ENCODE measurements around the gene TRPC4AP. TPM values are rescaled to one million over a fixed set of nuclear protein-coding genes. Genes with fewer than 3 reads are reported as not detected.
A peak's percentile ranks its signal among the peaks of the same experiment; 100 is the strongest.

The TRPC4AP gene
- total RNA-seq, 2 experiments from 2014 or later = 31.9 to 38.8 TPM

DNA sequence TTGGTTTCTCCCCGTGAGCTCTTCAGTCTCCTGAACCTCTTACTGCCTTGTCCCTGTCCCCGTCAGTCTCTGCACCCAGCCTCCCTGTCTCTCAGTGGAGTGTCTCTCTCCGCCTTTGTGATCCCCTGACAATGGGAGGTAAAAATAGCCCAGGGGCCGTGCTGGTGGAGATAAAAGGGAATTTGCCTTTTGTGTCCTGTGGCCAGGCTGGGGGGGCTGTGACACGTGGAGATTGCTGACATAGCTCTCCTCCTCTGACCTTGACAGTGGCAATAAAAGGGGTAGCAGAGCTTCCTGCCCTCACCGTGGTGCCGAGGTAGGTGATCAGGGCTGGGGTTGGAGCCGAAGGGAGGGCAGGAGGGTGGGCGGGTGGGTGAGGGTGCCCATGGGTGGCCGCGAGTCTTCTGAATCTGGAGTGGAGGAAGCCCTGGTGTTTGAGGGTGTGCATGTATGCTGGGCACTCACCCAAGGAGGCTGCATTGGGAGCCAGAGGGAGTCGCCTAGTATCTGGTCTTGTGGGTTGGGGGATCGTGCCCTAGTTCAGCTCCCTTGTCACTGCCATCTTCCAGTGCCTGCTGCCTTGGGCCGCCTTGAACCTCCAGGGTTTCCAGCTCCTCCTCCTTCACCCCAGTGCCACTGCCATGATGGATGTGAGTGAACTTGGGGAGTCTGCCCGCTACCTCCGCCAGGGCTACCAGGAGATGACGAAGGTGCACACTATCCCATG, 115.1 kb downstream of the TRPC4AP start:
- Histone ChIP-seq H3K9me2 (ENCODE audit: insufficient read depth, low read length) (no peaks in the 10 kb centered on the region), H3K4me3 (ENCODE audit: low read depth, low read length, poor library complexity, severe bottlenecking) (no peak overlapping the region), H4K20me1 (ENCODE audit: insufficient read depth, low read length) (no peaks in the 10 kb centered on the region), H3K27ac (ENCODE audit: low read depth, low read length, poor library complexity, severe bottlenecking) (no peak overlapping the region), H3K36me3 (ENCODE audit: insufficient read depth, low read length) (no peaks in the 10 kb centered on the region), H3K4me1 (ENCODE audit: insufficient read depth, low read length, poor library complexity, severe bottlenecking) (peaks cover 18% of the 10 kb centered on the region), H3K79me2 (ENCODE audit: insufficient read depth, low read depth, low read length) (no peaks in the 10 kb centered on the region), H3K4me2 (ENCODE audit: low read length) (no peak overlapping the region), H2AFZ (ENCODE audit: low read length) (no peak overlapping the region), H3K9me3 (ENCODE audit: low read length) (no peaks in the 10 kb centered on the region)
- intact Hi-C loops (cut with micrococcal nuclease; ENCODE audit: unreplicated experiment) = no loop called here
- TF ChIP-seq CTCF (conservative IDR thresholded peaks at IDR 0.05; ENCODE audit: low read length) = no peak
- no peak for TF ChIP-seq EZH2phosphoT487 (IDR thresholded peaks at IDR 0.05; ENCODE audit: borderline replicate concordance, low read depth, low read length)
- CTCF ChIA-PET (ENCODE audit: unreplicated experiment) = no interaction called here
- BruUV-seq (replicated peaks) = no TSS peak
- POLR2A ChIA-PET = no interaction called here
- no peak for DNase-seq (ENCODE audit: low spot score)

GRCh38 chr20:34976286-34976685, 116.3 kb downstream of the TRPC4AP start:
- Histone ChIP-seq H3K9me2 (ENCODE audit: insufficient read depth, low read length) (no peaks in the 10 kb centered on the region), H3K4me1 (ENCODE audit: insufficient read depth, low read length, poor library complexity, severe bottlenecking) (peaks cover 18% of the 10 kb centered on the region), H3K4me2 (ENCODE audit: low read length) (peak overlapping the region; percentile 21), H3K9me3 (ENCODE audit: low read length) (no peaks in the 10 kb centered on the region), H3K4me3 (ENCODE audit: low read depth, low read length, poor library complexity, severe bottlenecking) (no peak overlapping the region), H3K79me2 (ENCODE audit: insufficient read depth, low read depth, low read length) (no peaks in the 10 kb centered on the region), H3K36me3 (ENCODE audit: insufficient read depth, low read length) (no peaks in the 10 kb centered on the region), H3K27ac (ENCODE audit: low read depth, low read length, poor library complexity, severe bottlenecking) (no peak overlapping the region), H4K20me1 (ENCODE audit: insufficient read depth, low read length) (no peaks in the 10 kb centered on the region), H2AFZ (ENCODE audit: low read length) (peak overlapping the region; percentile 3; the same call in 1 of the 2 replicates)
- intact Hi-C loops (cut with micrococcal nuclease; ENCODE audit: unreplicated experiment) = no loop called here
- TF ChIP-seq EZH2phosphoT487 (IDR thresholded peaks at IDR 0.05; ENCODE audit: borderline replicate concordance, low read depth, low read length) (no peak), CTCF (conservative IDR thresholded peaks at IDR 0.05; ENCODE audit: low read length) (no peak)
- ChIA-PET CTCF (ENCODE audit: unreplicated experiment) (no interaction called here), POLR2A (interaction anchor here (0.6 kb wide), 1 partner anchor 208 kb away, joined by 5 read pairs; no protein-coding TSS in a partner anchor)
- DNase-seq (ENCODE audit: low spot score) = no peak
- BruUV-seq (replicated peaks) = no TSS peak

DNA sequence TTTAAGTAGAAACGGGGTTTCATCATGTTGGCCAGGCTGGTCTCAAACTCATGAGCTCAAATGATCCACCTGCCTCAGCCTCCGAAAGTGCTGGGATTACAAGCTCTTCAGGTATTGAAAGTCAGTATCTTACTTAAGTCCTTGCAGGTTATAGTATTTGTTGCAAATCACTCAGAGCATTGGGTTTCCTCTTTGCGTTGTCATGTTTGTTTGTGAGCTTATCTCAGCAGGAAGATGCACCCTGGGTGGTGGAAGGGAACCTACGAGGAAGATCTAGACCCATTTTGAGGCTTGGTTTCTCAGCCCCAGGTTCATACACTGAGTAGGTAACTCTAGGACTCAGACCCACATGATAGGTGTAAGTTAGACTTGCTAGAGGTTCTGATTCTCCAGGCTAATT, 118.4 kb downstream of the TRPC4AP start:
- Histone ChIP-seq H2AFZ (ENCODE audit: low read length) (no peak overlapping the region), H3K9me2 (ENCODE audit: insufficient read depth, low read length) (no peaks in the 10 kb centered on the region), H4K20me1 (ENCODE audit: insufficient read depth, low read length) (no peaks in the 10 kb centered on the region), H3K4me3 (ENCODE audit: low read depth, low read length, poor library complexity, severe bottlenecking) (no peak overlapping the region), H3K4me1 (ENCODE audit: insufficient read depth, low read length, poor library complexity, severe bottlenecking) (peaks cover 18% of the 10 kb centered on the region), H3K36me3 (ENCODE audit: insufficient read depth, low read length) (no peaks in the 10 kb centered on the region), H3K79me2 (ENCODE audit: insufficient read depth, low read depth, low read length) (no peaks in the 10 kb centered on the region), H3K4me2 (ENCODE audit: low read length) (no peak overlapping the region), H3K9me3 (ENCODE audit: low read length) (no peaks in the 10 kb centered on the region), H3K27ac (ENCODE audit: low read depth, low read length, poor library complexity, severe bottlenecking) (no peak overlapping the region)
- intact Hi-C loops (cut with micrococcal nuclease; ENCODE audit: unreplicated experiment) = no loop called here
- TF ChIP-seq CTCF (conservative IDR thresholded peaks at IDR 0.05; ENCODE audit: low read length) (no peak), EZH2phosphoT487 (IDR thresholded peaks at IDR 0.05; ENCODE audit: borderline replicate concordance, low read depth, low read length) (no peak)
- DNase-seq (ENCODE audit: low spot score) = no peak
- CTCF ChIA-PET (ENCODE audit: unreplicated experiment) = no interaction called here
- BruUV-seq (replicated peaks) = no TSS peak
- POLR2A ChIA-PET = no interaction called here

Measured in OCI-LY7 (cell line).